ENCODE measurements around the gene ZBTB26.

The ZBTB26 gene

DNA sequence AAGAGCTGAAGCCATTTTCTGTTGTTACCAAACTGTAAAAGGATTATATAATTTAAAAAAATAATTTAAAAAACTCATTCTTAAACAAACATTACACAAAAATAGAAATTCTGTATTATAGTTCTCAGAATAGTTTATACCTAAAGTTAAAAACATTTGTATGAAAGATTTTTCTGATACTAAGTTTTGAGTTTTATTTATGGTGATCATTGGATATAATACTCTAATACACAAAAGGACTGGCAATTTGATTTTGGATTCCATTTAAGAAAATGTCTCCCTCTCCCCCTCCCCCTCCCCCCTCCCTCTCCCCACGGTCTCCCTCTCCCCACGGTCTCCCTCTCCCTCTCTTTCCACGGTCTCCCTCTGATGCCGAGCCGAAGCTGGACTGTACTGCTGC lies 65.2 kb downstream of the ZBTB26 start:
- no peak for TF ChIP-seq POLR2A (IDR thresholded peaks at IDR 0.05; ENCODE audit: low read depth, low read length)
- TF ChIP-seq TAF1 (IDR thresholded peaks at IDR 0.05; ENCODE audit: borderline replicate concordance, low read depth, low read length) = no peak
- TF ChIP-seq POLR2AphosphoS5 (IDR thresholded peaks at IDR 0.05; ENCODE audit: low read depth, low read length) = no peak
- DNase-seq (ENCODE audit: insufficient read length) = no peak
- no peak for FAIRE-seq
